Trophoblast cell (in vitro differentiated cells and primary cell): ENCODE measurements around the gene CLK2.

Source experiments
- DNase-seq, 2 donors: peaks; one replicate each; pipeline ENCODE4 v3.0.0-alpha.2; 2016
- H2AFZ ChIP-seq: 2 replicates; pipeline ENCODE4 v1.6.1; 2013; ENCODE audit warnings: low read length, moderate library complexity, mild to moderate bottlenecking; ENCODE audit not compliant: insufficient read depth, poor library complexity
- H2AK5ac ChIP-seq: 2 replicates; pipeline ENCODE4 v1.6.1; 2013; ENCODE audit warnings: mild to moderate bottlenecking, low read length
- H2BK120ac ChIP-seq: 2 replicates; pipeline ENCODE4 v1.6.1; 2013; ENCODE audit warnings: low read length, mild to moderate bottlenecking, moderate library complexity; ENCODE audit not compliant: insufficient read depth, poor library complexity
- H2BK12ac ChIP-seq: 2 replicates; pipeline ENCODE4 v1.6.1; 2013; ENCODE audit warnings: mild to moderate bottlenecking, low read length, moderate library complexity
- H2BK5ac ChIP-seq: 2 replicates; pipeline ENCODE4 v1.6.1; 2013; ENCODE audit warnings: low read length, low read depth, moderate library complexity, mild to moderate bottlenecking; ENCODE audit not compliant: poor library complexity
- H3K14ac ChIP-seq: 2 replicates; pipeline ENCODE4 v1.6.1; 2013; ENCODE audit warnings: mild to moderate bottlenecking, low read length
- H3K18ac ChIP-seq: 2 replicates; pipeline ENCODE4 v1.6.1; 2013; ENCODE audit warnings: mild to moderate bottlenecking, low read length
- H3K23ac ChIP-seq: 2 replicates; pipeline ENCODE4 v1.6.1; 2013; ENCODE audit warnings: low read length
- H3K27ac ChIP-seq: 2 replicates; pipeline ENCODE4 v1.5.1; 2013; ENCODE audit warnings: low read depth, mild to moderate bottlenecking, inconsistent platforms, low read length, moderate library complexity
- H3K27me3 ChIP-seq: 2 replicates; pipeline ENCODE4 v1.6.1; 2013; ENCODE audit warnings: inconsistent platforms, mild to moderate bottlenecking, low read length, moderate library complexity; ENCODE audit not compliant: insufficient read depth
- H3K36me3 ChIP-seq, 2 experiments: 1 replicate in 1 of 2; 2 replicates in 1 of 2; pipeline ENCODE4 v1.6.1; 2013; ENCODE audit warnings: low read length in 2 of 2, mild to moderate bottlenecking in 2 of 2, moderate library complexity in 1 of 2; ENCODE audit not compliant: insufficient read depth in 2 of 2, control insufficient read depth in 1 of 2
- H3K4ac ChIP-seq: 2 replicates; pipeline ENCODE4 v1.6.1; 2013; ENCODE audit warnings: low read depth, mild to moderate bottlenecking, low read length, moderate library complexity
- H3K4me1 ChIP-seq, 2 experiments: 1 replicate in 1 of 2; 2 replicates in 1 of 2; pipeline ENCODE4 v1.6.1; 2013; ENCODE audit warnings: low read length in 2 of 2, mild to moderate bottlenecking in 2 of 2, moderate library complexity in 1 of 2; ENCODE audit not compliant: insufficient read depth in 2 of 2, control insufficient read depth in 1 of 2
- H3K4me2 ChIP-seq: 2 replicates; pipeline ENCODE4 v1.6.1; 2013; ENCODE audit warnings: inconsistent platforms, mild to moderate bottlenecking, low read length, moderate library complexity
- H3K4me3 ChIP-seq: 2 replicates; pipeline ENCODE4 v1.5.1; 2013; ENCODE audit warnings: mild to moderate bottlenecking, low read depth, low read length, inconsistent platforms
- H3K79me1 ChIP-seq: one replicate; pipeline ENCODE4 v1.6.1; 2013; ENCODE audit warnings: low read length
- H3K79me2 ChIP-seq: 2 replicates; pipeline ENCODE4 v1.6.1; 2013; ENCODE audit warnings: low read length, mild to moderate bottlenecking; ENCODE audit not compliant: control insufficient read depth, insufficient read depth, poor library complexity
- H3K9ac ChIP-seq: 2 replicates; pipeline ENCODE4 v1.6.1; 2013; ENCODE audit warnings: mild to moderate bottlenecking, low read length
- H3K9me3 ChIP-seq: 2 replicates; pipeline ENCODE4 v1.6.1; 2013; ENCODE audit warnings: low read depth, mild to moderate bottlenecking, control low read depth, inconsistent platforms, low read length; ENCODE audit not compliant: insufficient read depth
- H4K12ac ChIP-seq: 2 replicates; pipeline ENCODE4 v1.6.1; 2013; ENCODE audit warnings: low read depth, mild to moderate bottlenecking, low read length, moderate library complexity
- H4K8ac ChIP-seq: 2 replicates; pipeline ENCODE4 v1.6.1; 2013; ENCODE audit warnings: low read depth, mild to moderate bottlenecking, low read length, moderate library complexity
- H4K91ac ChIP-seq: one replicate; pipeline ENCODE4 v1.6.1; 2013; ENCODE audit warnings: low read depth, mild to moderate bottlenecking, low read length, moderate library complexity
- WGBS: extraction: QIAGEN DNeasy Blood & Tissue Kit; methylation state at CpG from one replicate; pipeline ENCODE4 v1.1.7; 2013; ENCODE audit warnings: missing lambda C conversion rate; ENCODE audit not compliant: insufficient read length, insufficient coverage; ENCODE audit errors: extremely low coverage; 5-methylcytosine and 5-hydroxymethylcytosine counted together

Gene CLK2

GRCh38 chr1:155307247-155307740, 34.0 kb upstream of the CLK2 start:
- Histone ChIP-seq H3K9me3 (no peaks in the 10 kb centered on the region), H3K79me2 (peaks cover 10% of the 10 kb centered on the region), H3K4me3 (no peak overlapping the region), H3K4me1 (peaks cover 19 to 26% of the 10 kb centered on the region in 2 experiments), H3K27me3 (no peaks in the 10 kb centered on the region), H4K8ac (peak overlapping the region; percentile 72), H2AK5ac (no peak overlapping the region), H4K91ac (peak overlapping the region; percentile 85), H3K4me2 (no peak overlapping the region), H3K27ac (peak overlapping the region; percentile 97), H3K23ac (no peak overlapping the region), H3K9ac (no peak overlapping the region), H3K4ac (no peak overlapping the region), H3K36me3 (peaks cover 4 to 11% of the 10 kb centered on the region in 2 experiments), H2AFZ (no peak overlapping the region), H3K18ac (no peak overlapping the region), H2BK120ac (peak overlapping the region; percentile 57), H3K14ac (no peak overlapping the region), H2BK12ac (peak overlapping the region; percentile 59), H2BK5ac (no peak overlapping the region), H3K79me1 (peaks cover 18% of the 10 kb centered on the region), H4K12ac (no peak overlapping the region)
- WGBS = no CpG with 5 or more reads among the region's 6 CpGs
- DNase-seq = peak; percentile 16 to 54

- Histone ChIP-seq H3K14ac (peak overlapping the region; percentile 43), H2AFZ (no peak overlapping the region), H2AK5ac (no peak overlapping the region), H3K9ac (no peak overlapping the region), H3K9me3 (no peaks in the 10 kb centered on the region), H4K12ac (no peak overlapping the region), H3K4me3 (no peak overlapping the region), H2BK120ac (peak overlapping the region; percentile 8), H3K18ac (no peak overlapping the region), H4K91ac (peak overlapping the region; percentile 37), H3K23ac (no peak overlapping the region), H3K79me1 (peaks cover 18% of the 10 kb centered on the region), H3K4ac (no peak overlapping the region), H3K36me3 (peaks cover 0 to 4% of the 10 kb centered on the region in 2 experiments), H2BK5ac (no peak overlapping the region), H3K79me2 (peaks cover 10% of the 10 kb centered on the region), H2BK12ac (peak overlapping the region; percentile 52), H3K27me3 (no peaks in the 10 kb centered on the region), H3K4me1 (peaks cover 19 to 26% of the 10 kb centered on the region in 2 experiments), H3K4me2 (no peak overlapping the region), H3K27ac (no peak overlapping the region), H4K8ac (peak overlapping the region; percentile 64)
- DNase-seq = no peak
- no CpG with 5 or more reads among the region's 7 CpGs for WGBS
Observed at GRCh38 chr1:155305881-155306391, 32.6 kb upstream of the CLK2 start.

- Histone ChIP-seq H3K4ac (no peak overlapping the region), H3K27ac (no peak overlapping the region), H3K9ac (no peak overlapping the region), H4K91ac (no peak overlapping the region), H2BK12ac (no peak overlapping the region), H2BK5ac (no peak overlapping the region), H3K14ac (no peak overlapping the region), H3K27me3 (no peaks in the 10 kb centered on the region), H3K9me3 (no peaks in the 10 kb centered on the region), H3K4me2 (no peak overlapping the region), H4K12ac (no peak overlapping the region), H3K4me1 (peaks cover 17 to 19% of the 10 kb centered on the region in 2 experiments), H3K23ac (no peak overlapping the region), H2AK5ac (no peak overlapping the region), H3K79me2 (peaks cover 8% of the 10 kb centered on the region), H3K18ac (no peak overlapping the region), H3K79me1 (peaks cover 16% of the 10 kb centered on the region), H2BK120ac (no peak overlapping the region), H4K8ac (no peak overlapping the region), H3K4me3 (no peak overlapping the region), H2AFZ (no peak overlapping the region), H3K36me3 (no peaks in the 10 kb centered on the region)
- DNase-seq = no peak
- no CpG with 5 or more reads among the region's 11 CpGs for WGBS
Observed at GRCh38 chr1:155304558-155305063, 31.3 kb upstream of the CLK2 start.

- H3K79me2 ChIP-seq = no peaks in the 10 kb centered on the region
- H3K27me3 ChIP-seq = no peaks in the 10 kb centered on the region
- no peak within 1 kb of the TSS for H3K18ac ChIP-seq
- H3K4ac ChIP-seq = no peak within 1 kb of the TSS
- no peak within 1 kb of the TSS for H3K4me2 ChIP-seq
- no peak within 1 kb of the TSS for H4K8ac ChIP-seq
- no peak within 1 kb of the TSS for H3K23ac ChIP-seq
- H3K9ac ChIP-seq = no peak within 1 kb of the TSS
- H2AK5ac ChIP-seq = no peak within 1 kb of the TSS
- no peak within 1 kb of the TSS for H2AFZ ChIP-seq
- H4K12ac ChIP-seq = no peak within 1 kb of the TSS
- no peak for DNase-seq
- no peak within 1 kb of the TSS for H2BK12ac ChIP-seq
- no peak within 1 kb of the TSS for H3K14ac ChIP-seq
- H4K91ac ChIP-seq = no peak within 1 kb of the TSS
- no peaks in the 10 kb centered on the region for H3K9me3 ChIP-seq
- H3K4me3 ChIP-seq = no peak within 1 kb of the TSS
- H3K27ac ChIP-seq = no peak within 1 kb of the TSS
- no peak within 1 kb of the TSS for H2BK120ac ChIP-seq
- H2BK5ac ChIP-seq = no peak within 1 kb of the TSS
- no CpG with 5 or more reads among the region's 5 CpGs for WGBS
- H3K79me1 ChIP-seq = peaks cover 2% of the 10 kb centered on the region
- peaks cover 7 to 10% of the 10 kb centered on the region in 2 experiments for H3K4me1 ChIP-seq
- no peaks in the 10 kb centered on the region for H3K36me3 ChIP-seq
Observed at GRCh38 chr1:155301342-155301841, 28.1 kb upstream of the CLK2 start, which contains the start of gene PKLR. Gene PKLR, minus strand, starts transcription at chr1:155301438. Its CDS starts 43 bp downstream, at chr1:155301395.
